Fibroblast of peridontal ligament (primary cell): ENCODE measurements around the gene EEF2KMT.
A peak's percentile ranks its signal among the peaks of the same experiment; 100 is the strongest.
"Not testable (repeated sequence)": the region's sequence is repeated elsewhere in the genome, so short reads cannot be mapped to it uniquely, and the experiment has no call there.

Source experiments
- DNase-seq: peaks from one replicate; pipeline ENCODE4 v3.0.0-alpha.2; 2010; ENCODE audit errors: extremely low read depth

Gene EEF2KMT, protein sequence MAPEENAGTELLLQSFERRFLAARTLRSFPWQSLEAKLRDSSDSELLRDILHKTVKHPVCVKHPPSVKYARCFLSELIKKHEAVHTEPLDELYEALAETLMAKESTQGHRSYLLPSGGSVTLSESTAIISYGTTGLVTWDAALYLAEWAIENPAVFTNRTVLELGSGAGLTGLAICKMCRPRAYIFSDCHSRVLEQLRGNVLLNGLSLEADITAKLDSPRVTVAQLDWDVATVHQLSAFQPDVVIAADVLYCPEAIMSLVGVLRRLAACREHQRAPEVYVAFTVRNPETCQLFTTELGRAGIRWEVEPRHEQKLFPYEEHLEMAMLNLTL

DNA sequence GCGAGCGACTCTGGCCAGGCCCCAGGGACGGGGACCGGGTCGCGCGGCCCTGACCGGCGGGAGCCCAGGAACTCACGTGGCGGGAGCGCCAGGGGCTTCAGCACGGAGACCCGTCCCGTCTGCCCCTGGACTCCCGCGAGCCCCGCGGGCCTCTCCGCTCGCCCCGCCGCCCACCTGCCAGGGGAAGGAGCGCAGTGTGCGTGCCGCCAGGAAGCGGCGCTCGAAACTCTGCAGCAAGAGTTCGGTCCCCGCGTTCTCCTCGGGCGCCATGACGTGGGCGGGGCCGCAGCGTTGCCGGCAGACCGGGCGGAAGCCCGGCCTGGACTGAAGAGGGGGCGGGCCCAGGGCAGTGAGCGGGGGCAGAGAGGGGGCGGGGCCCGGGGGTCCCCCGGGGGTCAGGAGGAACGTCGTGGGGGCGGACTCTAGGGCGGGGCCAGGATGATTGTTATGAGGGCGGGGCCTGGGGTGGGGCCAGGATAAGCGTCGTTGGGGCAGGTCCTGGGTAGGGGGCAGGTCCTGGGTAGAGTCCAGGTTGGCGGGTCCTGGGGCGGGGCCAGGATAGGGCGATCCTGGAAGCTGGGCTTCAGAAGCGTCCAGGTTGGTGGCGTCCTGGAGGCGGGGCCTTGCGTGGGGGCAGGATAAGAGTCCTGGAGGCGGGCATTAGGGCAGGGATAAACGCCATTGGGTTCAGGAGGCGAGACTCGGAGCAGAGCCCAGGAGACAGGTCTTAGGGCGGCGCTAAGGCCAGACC, at the start of gene EEF2KMT:
Gene EEF2KMT (minus strand): TSS at position 326 of the 751 bp plus-strand sequence. CDS start 56 bp downstream, at position 270.
- DNase-seq = peak; percentile 99

DNA sequence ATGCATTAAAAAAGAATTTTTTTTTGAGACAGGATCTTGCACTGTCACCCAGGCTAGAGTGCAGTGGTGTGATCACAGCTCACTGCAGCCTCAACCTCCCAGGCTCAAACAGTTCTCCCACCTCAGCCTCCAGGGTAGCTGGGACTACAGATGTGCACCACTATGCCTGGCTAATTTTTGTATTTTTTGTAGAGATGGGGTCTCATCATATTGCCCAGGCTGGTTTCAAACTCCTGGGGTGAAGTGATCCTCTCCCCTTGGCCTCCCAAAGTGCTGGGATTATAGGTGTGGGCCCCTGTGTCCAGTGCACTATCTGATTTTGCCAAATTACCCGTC, 47.0 kb upstream of the EEF2KMT start:
- not testable (repeated sequence) for DNase-seq

DNA sequence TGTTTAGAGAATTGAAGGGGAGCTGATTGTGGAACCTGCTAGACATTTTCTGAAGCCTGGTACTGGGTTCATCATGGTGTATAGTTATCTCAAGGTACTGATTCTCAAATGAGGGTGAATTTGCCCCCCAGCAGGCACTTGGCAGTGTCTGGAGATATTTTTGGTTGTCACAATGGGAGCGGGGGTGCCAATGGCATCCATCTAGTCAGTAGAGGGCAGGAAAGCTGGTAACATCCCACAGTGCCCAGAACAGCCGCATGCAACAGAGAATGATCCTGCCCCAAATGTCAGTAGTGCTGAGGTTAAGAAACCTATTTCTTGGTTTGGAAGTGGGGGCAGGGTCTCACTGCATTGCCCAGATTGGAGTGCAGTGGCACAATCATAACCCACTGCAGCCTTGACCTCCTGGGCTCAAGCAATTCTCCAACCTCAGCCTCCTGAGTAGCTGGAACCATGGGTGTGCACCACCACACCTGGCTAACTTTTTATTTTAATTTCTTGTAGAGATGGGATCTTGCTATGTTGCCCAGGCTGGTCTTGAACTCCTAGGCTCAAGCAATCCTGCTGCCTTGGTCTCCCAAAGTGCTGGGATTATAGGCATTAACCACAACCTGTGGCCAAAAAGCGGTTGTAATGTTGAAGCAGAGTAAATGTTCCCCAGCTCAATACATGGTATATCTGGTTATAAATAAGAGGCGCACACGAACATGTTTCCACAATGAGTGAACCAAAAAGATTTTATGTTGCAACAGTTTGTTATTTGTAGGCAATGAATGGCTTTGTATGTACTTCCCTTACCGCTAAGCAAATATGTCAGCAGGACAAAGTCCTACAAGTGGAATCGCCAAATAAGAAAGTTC, 46.4 kb upstream of the EEF2KMT start:
- DNase-seq = no peak

GRCh38 chr16:5140151-5140550, 42.6 kb upstream of the EEF2KMT start:
- DNase-seq = not testable (repeated sequence)

DNA sequence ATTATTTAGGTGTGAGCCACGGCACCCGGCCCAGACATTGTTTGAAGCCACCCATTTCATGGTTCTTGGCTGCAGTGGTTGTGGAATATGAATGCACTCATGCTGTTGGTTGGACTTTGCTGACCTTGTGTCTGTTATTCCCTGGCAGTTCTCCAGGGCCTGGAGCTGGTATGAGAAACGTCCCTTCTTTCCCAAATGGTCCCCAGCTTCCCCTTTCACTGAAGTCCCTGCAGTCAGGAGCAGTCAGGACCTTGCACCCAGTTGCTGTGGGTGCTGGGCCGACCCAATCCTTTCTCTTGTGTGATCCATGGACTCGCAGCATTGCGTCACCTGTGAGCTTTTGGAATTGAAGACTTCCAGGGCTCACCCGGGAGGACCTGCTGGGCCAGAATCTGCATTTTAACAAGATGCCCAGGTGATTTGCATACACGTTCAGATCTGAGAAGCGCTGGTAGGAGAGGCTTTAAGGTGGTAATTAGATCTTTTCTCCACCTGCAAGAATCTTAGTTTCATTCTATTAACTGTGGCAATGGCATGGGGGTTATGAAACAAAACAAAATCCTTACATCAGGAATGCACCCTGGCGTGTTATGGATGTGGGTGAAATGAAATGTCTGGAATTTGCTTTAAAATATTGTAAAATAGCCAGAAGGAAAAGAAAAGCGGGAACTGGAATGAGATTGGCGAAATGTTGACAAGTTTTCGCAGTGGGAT, 37.3 kb upstream of the EEF2KMT start:
- DNase-seq = not testable (repeated sequence)

GRCh38 chr16:5132915-5133600, 35.5 kb upstream of the EEF2KMT start:
- DNase-seq = not testable (repeated sequence)

DNA sequence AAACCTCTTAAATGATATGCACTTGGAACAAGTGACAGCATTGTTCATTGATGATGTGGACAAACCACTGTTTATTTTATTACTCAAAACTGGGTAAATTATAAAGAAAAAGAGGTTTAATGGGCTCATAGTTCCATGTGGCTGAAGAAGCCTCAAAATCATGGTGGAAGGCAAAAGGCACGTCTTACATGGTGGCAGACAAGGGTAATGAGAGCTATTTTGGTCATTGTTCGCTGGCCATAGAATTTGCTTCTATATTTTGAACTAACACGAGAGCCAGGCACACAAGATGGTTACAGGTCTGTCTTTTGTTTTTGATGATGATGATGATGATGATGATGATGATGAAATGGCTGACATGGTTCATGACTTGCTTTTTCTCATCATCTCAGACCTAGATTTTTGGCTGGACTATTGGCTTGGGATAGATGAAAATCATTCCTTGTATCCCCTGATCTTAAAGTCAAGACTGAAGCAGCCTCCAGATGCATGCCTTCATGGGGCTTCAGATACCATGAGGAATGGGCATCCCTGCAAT, 33.9 kb upstream of the EEF2KMT start:
- DNase-seq = not testable (repeated sequence)

DNA sequence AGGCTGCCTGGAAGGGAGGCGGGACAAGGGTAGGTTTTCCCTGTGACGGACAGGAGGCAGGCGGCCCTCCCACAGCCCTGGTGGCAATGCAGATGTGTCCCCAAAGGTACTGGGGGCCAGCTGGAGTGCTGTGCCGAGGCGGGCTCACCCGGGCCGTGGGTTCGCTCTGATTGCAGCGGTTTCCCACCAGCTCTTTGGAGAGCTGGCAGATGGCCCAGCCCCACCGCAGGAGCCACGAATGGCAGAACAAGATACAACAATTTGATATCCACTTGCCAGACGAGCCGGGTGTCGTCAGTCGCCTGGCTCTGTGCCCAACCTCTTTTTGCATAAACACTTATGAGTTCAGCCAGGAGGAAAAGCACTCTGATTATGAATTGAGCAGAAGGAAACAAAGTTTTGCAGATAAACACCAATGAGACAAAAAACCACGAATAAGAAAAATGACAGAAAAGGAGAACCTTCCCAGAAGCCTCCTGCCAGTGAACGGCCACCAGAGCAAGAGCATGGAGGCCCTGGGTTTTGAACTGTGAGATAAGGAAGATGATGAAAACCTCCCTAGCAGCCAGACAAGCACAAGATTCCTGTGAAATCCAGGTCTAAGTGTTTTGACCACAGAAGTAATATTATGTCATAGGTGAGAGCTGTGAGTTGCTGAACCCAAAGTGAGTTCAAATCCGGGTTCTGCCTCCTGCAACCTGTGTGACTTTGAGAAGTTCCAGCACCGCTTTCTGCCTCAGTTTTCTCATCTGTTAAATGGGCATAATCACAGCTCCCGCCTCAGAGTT, 19.9 kb upstream of the EEF2KMT start:
- peak; percentile 47 for DNase-seq

DNA sequence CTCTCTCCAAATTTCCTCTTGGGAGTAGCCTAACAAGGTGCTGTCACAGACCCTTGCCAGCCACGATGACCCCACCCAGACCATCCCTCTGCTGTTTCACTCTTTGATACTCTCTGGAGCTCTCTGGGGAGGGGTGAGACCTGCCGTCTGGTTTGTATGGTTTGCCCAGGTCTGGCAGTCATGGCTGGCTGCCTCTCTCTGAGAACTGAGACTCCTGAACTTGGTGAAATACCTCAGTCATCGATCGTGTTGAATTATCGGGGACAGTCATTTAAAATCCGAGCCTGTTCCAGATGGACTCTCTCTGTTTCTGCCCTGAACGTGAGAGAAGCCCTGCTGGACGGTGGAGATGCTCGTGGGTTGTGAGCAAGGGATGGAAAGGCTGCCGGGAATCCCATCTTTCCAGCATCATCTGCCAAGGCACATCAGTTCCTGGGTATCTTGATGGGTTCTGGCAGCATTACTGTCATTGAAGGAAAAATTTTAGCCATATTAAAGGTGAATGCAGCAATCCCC, 19.2 kb upstream of the EEF2KMT start:
- not testable (repeated sequence) for DNase-seq

DNA sequence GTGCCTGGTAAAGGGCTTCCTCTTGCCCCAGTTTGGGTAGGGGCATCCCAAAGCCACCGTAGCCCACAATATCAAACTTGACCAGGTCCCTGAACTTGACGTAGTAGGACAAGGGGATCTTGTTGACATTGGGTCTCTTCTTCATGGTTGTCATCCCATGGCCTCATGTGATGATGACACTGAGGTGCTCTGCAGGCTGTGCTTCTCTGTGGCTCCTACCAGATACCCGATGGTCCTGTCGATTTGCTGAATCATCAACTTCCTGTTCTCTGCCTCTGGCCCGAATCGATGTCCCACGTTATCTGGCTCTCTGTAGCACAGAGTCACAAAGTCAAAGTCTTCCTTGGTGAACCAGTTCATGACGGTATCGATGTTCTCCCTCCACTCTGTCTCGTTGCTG, 13.3 kb upstream of the EEF2KMT start:
- DNase-seq = not testable (repeated sequence)

DNA sequence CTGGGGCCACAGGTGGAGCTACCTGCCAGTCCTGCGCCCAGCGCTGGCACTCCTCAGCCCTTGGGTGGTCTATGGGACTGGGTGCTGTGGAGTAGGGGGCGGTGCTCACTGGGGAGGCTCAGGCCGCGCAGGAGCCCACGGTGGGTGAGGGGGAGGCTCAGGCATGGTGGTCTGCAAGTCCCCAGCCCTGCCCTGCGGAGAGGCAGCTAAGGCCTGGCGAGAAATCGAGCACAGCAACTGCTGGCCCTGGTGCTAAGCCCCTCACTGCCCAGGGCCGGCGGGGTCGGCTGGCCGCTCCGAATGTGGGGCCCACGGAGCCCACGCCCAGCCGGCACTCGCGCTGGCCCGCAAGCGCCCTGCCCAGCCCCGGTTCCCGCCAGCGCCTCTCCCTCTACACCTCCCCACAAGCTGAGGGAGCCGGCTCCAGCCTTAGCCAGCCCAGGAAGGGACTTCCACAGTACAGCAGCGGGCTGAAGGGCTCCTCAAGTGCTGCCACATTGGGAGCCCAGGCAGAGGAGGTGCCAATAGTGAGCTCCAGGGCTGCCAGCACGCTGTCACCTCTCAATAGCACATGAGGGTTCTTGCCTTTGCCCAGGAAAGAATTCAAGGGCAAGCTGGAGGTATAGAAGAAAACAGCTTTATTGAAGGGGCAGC, 11.0 kb upstream of the EEF2KMT start:
- DNase-seq = no peak

DNA sequence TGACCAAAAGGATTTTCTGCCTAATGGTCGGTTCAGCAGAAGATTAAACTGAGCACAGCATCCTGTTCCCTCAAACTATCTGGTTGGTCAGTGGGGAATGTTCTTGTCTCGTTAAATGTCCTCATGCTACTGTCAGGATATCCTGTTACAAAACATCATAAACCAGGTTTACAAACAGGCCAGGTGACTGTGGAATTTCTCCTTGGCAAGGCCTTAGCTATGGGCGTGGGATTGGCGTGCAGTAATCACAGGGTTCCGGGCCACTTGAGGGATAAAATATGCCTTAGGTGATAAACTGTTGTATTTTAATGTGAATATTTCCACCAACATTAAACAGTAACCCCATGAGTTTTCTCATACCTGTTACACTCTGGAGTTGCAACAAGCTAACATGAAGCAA, 7.4 kb upstream of the EEF2KMT start:
- DNase-seq = not testable (repeated sequence)

- not testable (repeated sequence) for DNase-seq
Observed at GRCh38 chr16:5103296-5104032, 5.9 kb upstream of the EEF2KMT start.

GRCh38 chr16:5099174-5099573, 1.6 kb upstream of the EEF2KMT start:
- DNase-seq = not testable (repeated sequence)

DNA sequence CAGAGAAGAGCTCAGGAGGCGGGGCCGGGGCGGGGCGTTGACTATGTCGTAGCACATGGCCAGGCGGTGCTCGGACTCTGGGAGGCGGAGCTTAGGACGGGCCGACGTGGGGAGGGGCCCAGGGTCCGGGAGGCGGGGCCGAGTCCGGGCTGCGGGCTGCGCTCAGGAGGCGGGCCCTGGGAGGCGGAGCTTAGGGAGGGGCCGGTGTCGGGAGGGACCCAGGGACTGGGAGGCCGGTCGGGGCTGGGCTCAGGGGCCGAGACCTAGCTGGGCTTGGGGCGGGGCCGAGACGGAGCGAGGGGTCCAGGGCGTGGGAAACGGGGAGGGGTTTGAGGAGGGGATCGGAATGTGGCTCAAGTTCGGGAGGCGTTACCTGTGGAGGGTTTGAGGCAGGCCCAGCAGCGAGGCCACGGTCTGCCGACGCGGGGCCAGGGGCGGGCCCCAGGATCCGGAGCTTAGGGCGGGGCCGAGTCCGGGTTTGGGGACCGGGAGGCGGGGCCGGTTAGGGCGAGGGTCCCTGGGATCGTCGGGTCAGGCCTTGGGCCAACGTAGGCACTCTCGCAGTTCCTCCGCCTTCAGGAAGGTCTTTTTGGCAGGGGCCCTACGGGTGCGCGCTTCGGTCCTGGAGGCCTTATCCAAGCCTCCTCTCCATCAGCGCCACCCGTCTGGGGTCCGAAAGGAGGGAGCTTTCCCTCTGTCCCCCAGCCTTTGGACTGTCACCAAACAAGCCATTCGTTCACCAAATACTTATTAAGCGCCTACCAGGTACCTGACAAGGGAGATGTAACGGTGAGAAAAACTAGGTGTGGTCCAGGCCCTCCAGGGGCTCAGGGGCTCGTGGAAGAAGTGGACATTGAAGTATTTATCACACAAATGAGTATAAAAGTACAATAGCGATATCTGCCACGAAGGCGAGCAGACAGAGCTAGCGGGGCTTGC, 895 bp upstream of the EEF2KMT start:
- DNase-seq = peak; percentile 45

- not testable (repeated sequence) for DNase-seq
Observed at GRCh38 chr16:5097061-5097469, 530 bp downstream of the EEF2KMT start.

- DNase-seq = peak; percentile 11
Observed at GRCh38 chr16:5096437-5097060, 1.0 kb downstream of the EEF2KMT start.
